B cell (primary cell): Measurements from ENCODE around the gene STK33. TPM values are rescaled to one million over a fixed set of nuclear protein-coding genes. Genes with fewer than 3 reads are reported as not detected.

Source experiments
- ATAC-seq: fragments of 200-7000 bp; cut with Tn5 transposase; one replicate; pipeline ENCODE4 v1.10.0; 2021; ENCODE audit warnings: low read depth, mild to moderate bottlenecking, moderate number of reproducible peaks, moderate library complexity
- CTCF ChIA-PET: fragments of 350-600 bp; sonication (Branson Sonifier 250); formaldehyde crosslinking; loops from one replicate; lab custom pipeline; 2021; ENCODE audit warnings: antibody characterized with exemption, inconsistent platforms; lab: Charles Lee
- POLR2A ChIA-PET: fragments of 350-600 bp; sonication (Branson Sonifier 250); formaldehyde crosslinking; loops from one replicate; lab custom pipeline; 2021; ENCODE audit warnings: antibody characterized with exemption; lab: Charles Lee
- DNase-seq: peaks from one replicate; pipeline ENCODE4 v3.0.0; 2013
- H2AFZ ChIP-seq: 2 replicates; pipeline ENCODE4 v1.6.1; 2012; ENCODE audit warnings: mild to moderate bottlenecking, low read depth, low read length; ENCODE audit not compliant: insufficient read depth, poor library complexity, severe bottlenecking
- H3K27ac ChIP-seq, 2 donors: 1 replicate in 1 of 2; 2 replicates in 1 of 2; pipeline ENCODE4 v1.5.1; 2012 to 2013; ENCODE audit warnings: low read length in 2 of 2, mild to moderate bottlenecking in 2 of 2, moderate library complexity in 1 of 2
- H3K27me3 ChIP-seq, 4 experiments: fragments of 200-600 bp in 1 of 4; sonication (generic) in 1 of 4; replicated peaks in 1 of 4; 1 replicate in 2 of 4; 2 replicates in 2 of 4; pipeline versions ENCODE4 v1.6.1 to v1.7.0; 2013 to 2016; ENCODE audit warnings: low read length in 3 of 4, mild to moderate bottlenecking in 2 of 4, mixed read lengths in 1 of 4, moderate library complexity in 1 of 4; ENCODE audit not compliant: insufficient read depth in 4 of 4, control insufficient read depth in 3 of 4; ENCODE audit errors: control extremely low read depth in 1 of 4
- H3K36me3 ChIP-seq, 2 experiments: replicated peaks in 1 of 2; 1 replicate in 1 of 2; 2 replicates in 1 of 2; pipeline versions ENCODE4 v1.6.1 to v1.7.1; 2013; ENCODE audit warnings: low read length in 1 of 2; ENCODE audit not compliant: insufficient read depth in 2 of 2, control insufficient read depth in 1 of 2; ENCODE audit errors: control extremely low read depth in 1 of 2, extremely low read depth in 1 of 2
- H3K4me1 ChIP-seq, 2 donors: fragments of 200-600 bp in 1 of 2; sonication (generic) in 1 of 2; 1 replicate in 1 of 2; 2 replicates in 1 of 2; pipeline versions ENCODE4 v1.5.1 to v1.6.1; 2013 to 2017; ENCODE audit warnings: low read length in 2 of 2; ENCODE audit not compliant: control insufficient read depth in 2 of 2, insufficient read depth in 2 of 2
- H3K4me2 ChIP-seq: replicated peaks from 2 replicates; pipeline ENCODE3; 2012; ENCODE audit warnings: mild to moderate bottlenecking, low read depth, low read length; ENCODE audit not compliant: poor library complexity, severe bottlenecking
- H3K4me3 ChIP-seq, 5 experiments: fragments of 200-600 bp in 1 of 5; sonication (generic) in 1 of 5; 1 replicate in 3 of 5; 2 replicates in 2 of 5; pipeline versions ENCODE4 v1.5.1 to v1.7.0; 2011 to 2016; ENCODE audit warnings: low read length in 4 of 5, mild to moderate bottlenecking in 4 of 5, low read depth in 2 of 5, control low read depth in 1 of 5, moderate library complexity in 1 of 5; ENCODE audit not compliant: insufficient read depth in 1 of 5; ENCODE audit errors: control extremely low read depth in 1 of 5, extremely low read depth in 1 of 5
- H3K79me2 ChIP-seq: fragments of 200-600 bp; sonication (generic); one replicate; pipeline ENCODE4 v1.6.0; 2016; ENCODE audit warnings: low read length; ENCODE audit not compliant: control insufficient read depth, insufficient read depth
- H3K9ac ChIP-seq: fragments of 200-600 bp; sonication (generic); 2 replicates; pipeline ENCODE4 v1.6.1; 2017; ENCODE audit warnings: mild to moderate bottlenecking, low read length, moderate library complexity
- H3K9me3 ChIP-seq, 3 donors: one replicate each; pipeline versions ENCODE4 v1.6.1 to v1.7.1; 2013; ENCODE audit warnings: low read length in 2 of 3; ENCODE audit not compliant: control insufficient read depth in 2 of 3, insufficient read depth in 1 of 3; ENCODE audit errors: control extremely low read depth in 1 of 3
- H4K20me1 ChIP-seq: 2 replicates; pipeline ENCODE4 v1.6.0; 2012; ENCODE audit warnings: mild to moderate bottlenecking, low read length; ENCODE audit not compliant: insufficient read depth, control insufficient read depth, poor library complexity, severe bottlenecking
- H3K27ac Mint-ChIP-seq: one replicate; pipeline ENCODE4 v1.8.0; 2021; ENCODE audit warnings: mixed read lengths
- H3K27me3 Mint-ChIP-seq: one replicate; pipeline ENCODE4 v1.8.0; 2021; ENCODE audit warnings: mixed read lengths
- H3K4me1 Mint-ChIP-seq: one replicate; pipeline ENCODE4 v1.8.0; 2021; ENCODE audit warnings: mixed read lengths
- H3K4me3 Mint-ChIP-seq: one replicate; pipeline ENCODE4 v1.8.0; 2021; ENCODE audit warnings: mixed read lengths
- H3K9me3 Mint-ChIP-seq: one replicate; pipeline ENCODE4 v1.8.0; 2022; ENCODE audit warnings: mixed read lengths; ENCODE audit not compliant: insufficient read depth
- CTCF ChIP-seq: fragments of 200-600 bp; IDR thresholded peaks from one replicate; pipeline ENCODE4 v1.8.0; 2022; ENCODE audit warnings: antibody characterized with exemption, mild to moderate bottlenecking
- EZH2 ChIP-seq: IDR thresholded peaks from 2 replicates; pipeline ENCODE4 v1.6.1; 2012; ENCODE audit warnings: borderline replicate concordance, low read depth, mild to moderate bottlenecking, moderate library complexity, low read length; ENCODE audit not compliant: insufficient read depth, poor library complexity, severe bottlenecking
- WGBS: methylation state at CpG from one replicate; pipeline ENCODE4 v1.1.5; 2013; ENCODE audit warnings: missing lambda C conversion rate; ENCODE audit not compliant: insufficient coverage; 5-methylcytosine and 5-hydroxymethylcytosine counted together
- intact Hi-C: fragments of 100-400 bp; cut with micrococcal nuclease; formaldehyde crosslinking; loops from one replicate; pipeline ENCODE4 v1.10.0; 2022
- polyA minus RNA-seq: library from RNA; depleted of rRNA, polyadenylated mRNA; stranded (reverse); fragments of >200 nt; gene quantifications from 2 replicates; pipeline ENCODE4 v1.2.3, GENCODE V29; 2012
- polyA plus RNA-seq: library from polyadenylated mRNA; depleted of rRNA; stranded (reverse); fragments of >200 nt; gene quantifications from 2 replicates; pipeline ENCODE4 v1.2.3, GENCODE V29; 2012
- total RNA-seq, 2 donors: library from RNA; stranded (reverse); fragments of 120-200 nt in 1 of 2; gene quantifications; 1 replicate in 1 of 2; 2 replicates in 1 of 2; pipeline versions ENCODE4 v1.2.3 to v1.2.4, GENCODE V29; 2013 to 2022

The STK33 gene
- total RNA-seq (9.3 and 13.2 TPM in 2 replicates), polyA plus RNA-seq (3.1 and 8.0 TPM in 2 replicates), polyA minus RNA-seq (1.6 and 3.6 TPM in 2 replicates)
- total RNA-seq (2013), result 8.6 TPM

GRCh38 chr11:8593935-8594909 lies at the start of gene STK33:
STK33 (minus strand) TSS chr11:8594228; CDS start chr11:8474905, 119,323 bp downstream.
- Mint-ChIP-seq H3K4me1 (peaks cover 18% of the 10 kb centered on the region), H3K4me3 (peak within 1 kb of the TSS; percentile 91), H3K27ac (peak within 1 kb of the TSS; percentile 54), H3K27me3 (peaks cover 9% of the 10 kb centered on the region), H3K9me3 (no peaks in the 10 kb centered on the region)
- Histone ChIP-seq H3K4me2 (peak within 1 kb of the TSS; percentile 90), H3K27me3 (no peaks in the 10 kb centered on the region), H3K9me3 (no peaks in the 10 kb centered on the region), H3K9ac (peak within 1 kb of the TSS; percentile 74), H3K4me1 (peaks cover 12% of the 10 kb centered on the region in 2 donors), H2AFZ (peak within 1 kb of the TSS; percentile 97), H4K20me1 (no peaks in the 10 kb centered on the region), H3K4me3 (peak within 1 kb of the TSS; percentile 30 to 73 (median 66)), H3K79me2 (no peaks in the 10 kb centered on the region), H3K27ac (peak within 1 kb of the TSS in 1 of 2 donors; percentile 28), H3K36me3 (no peaks in the 10 kb centered on the region)
- ATAC-seq (peak; percentile 87), DNase-seq (peak; percentile 70)
- intact Hi-C loops, result loop anchor here (5.0 kb wide), 1 partner anchor 318 kb away; the partner anchor contains the start of gene AKIP1
- CTCF ChIA-PET, result interaction anchor here (1.2 kb wide), 1 partner anchor 9 kb away, joined by 3 read pairs; no protein-coding TSS in a partner anchor
- WGBS, result under 1% methylated on average over 53 of the region's 55 CpGs
- no peak for TF ChIP-seq EZH2
- TF ChIP-seq CTCF, result no peak
- POLR2A ChIA-PET, result no interaction called here
